Endothelial cell of umbilical vein (primary cell): ENCODE results near the gene TMEM120B. TPM values are rescaled to one million over a fixed set of nuclear protein-coding genes. Genes with fewer than 3 reads are reported as not detected.

Source experiments
- BruUV-seq: library from RNA; stranded (reverse); fragments of 400-500 nt; replicated peaks from 2 replicates; lab custom pipeline; 2021; lab: Mats Ljungman, UMichigan
- CTCF ChIA-PET: fragments of 300-600, 350-600 bp; sonication (Branson Sonifier 250); formaldehyde crosslinking; loops from one replicate; lab custom pipeline; 2021; ENCODE audit warnings: antibody characterized with exemption, inconsistent platforms; lab: Charles Lee
- POLR2A ChIA-PET: fragments of 300-600, 350-600 bp; sonication (Branson Sonifier 250); formaldehyde crosslinking; loops from one replicate; lab custom pipeline; 2021; ENCODE audit warnings: antibody characterized with exemption, inconsistent platforms; lab: Charles Lee
- DNase-seq: peaks from one replicate; pipeline ENCODE4 v3.0.0-alpha.2; 2011; ENCODE audit warnings: low read depth, low spot score
- FAIRE-seq: peaks from 2 replicates; lab custom pipeline; 2011; peaks lifted over from hg19 to GRCh38; lab: Jason Lieb, UNC
- H2AFZ ChIP-seq: 2 replicates; pipeline ENCODE4 v1.6.0; 2012; ENCODE audit warnings: low read depth, low read length, control low read depth, inconsistent platforms
- H3K27ac ChIP-seq: 2 replicates; pipeline ENCODE4 v1.5.1; 2011; ENCODE audit warnings: low read depth, mild to moderate bottlenecking, control low read depth, low read length, moderate library complexity; ENCODE audit not compliant: insufficient read depth
- H3K27me3 ChIP-seq, 2 experiments: 2 replicates each; pipeline versions ENCODE4 v1.6.0 to v1.6.1; 2011; ENCODE audit warnings: low read length in 2 of 2, mixed read lengths in 1 of 2; ENCODE audit not compliant: control insufficient read depth in 2 of 2, insufficient read depth in 2 of 2
- H3K36me3 ChIP-seq, 2 experiments: 2 replicates in 1 of 2; 3 replicates in 1 of 2; pipeline ENCODE4 v1.5.1; 2011; ENCODE audit warnings: low read length in 2 of 2, mild to moderate bottlenecking in 1 of 2, moderate library complexity in 1 of 2; ENCODE audit not compliant: control insufficient read depth in 2 of 2, insufficient read depth in 2 of 2; ENCODE audit errors: extremely low read depth in 1 of 2
- H3K4me1 ChIP-seq: 3 replicates; pipeline ENCODE4 v1.5.1; 2011; ENCODE audit warnings: mild to moderate bottlenecking, low read length; ENCODE audit not compliant: control insufficient read depth, insufficient read depth; ENCODE audit errors: extremely low read depth
- H3K4me2 ChIP-seq: 2 replicates; pipeline ENCODE4 v1.6.1; 2011; ENCODE audit warnings: low read length, control low read depth, mixed read lengths; ENCODE audit not compliant: insufficient read depth
- H3K4me3 ChIP-seq, 3 experiments: fragments of 200-600 bp in 1 of 3; sonication (generic), shearing (Covaris generic) in 1 of 3; replicated peaks in 1 of 3; 2 replicates each; pipeline ENCODE4 v1.5.1; 2011 to 2016; ENCODE audit warnings: control low read depth in 3 of 3, low read length in 3 of 3, mild to moderate bottlenecking in 2 of 3, inconsistent platforms in 1 of 3, low read depth in 1 of 3, moderate library complexity in 1 of 3; ENCODE audit not compliant: insufficient read depth in 1 of 3
- H3K79me2 ChIP-seq: 2 replicates; pipeline ENCODE4 v1.6.0; 2012; ENCODE audit warnings: low read length, inconsistent platforms; ENCODE audit not compliant: control insufficient read depth, insufficient read depth
- H3K9ac ChIP-seq: replicated peaks from 2 replicates; pipeline ENCODE3; 2011; ENCODE audit warnings: low read length, control low read depth; ENCODE audit not compliant: insufficient read depth; ENCODE audit errors: extremely low read depth
- H3K9me1 ChIP-seq: replicated peaks from 3 replicates; pipeline ENCODE4 v1.6.0; 2011; ENCODE audit warnings: mild to moderate bottlenecking, low read length; ENCODE audit not compliant: control insufficient read depth, insufficient read depth; ENCODE audit errors: extremely low read depth
- H3K9me3 ChIP-seq: replicated peaks from 2 replicates; pipeline ENCODE4 v1.5.1; 2012; ENCODE audit warnings: low read length, inconsistent platforms; ENCODE audit not compliant: control insufficient read depth, insufficient read depth
- H4K20me1 ChIP-seq: replicated peaks from 2 replicates; pipeline ENCODE3; 2011; ENCODE audit warnings: mild to moderate bottlenecking, low read length; ENCODE audit not compliant: control insufficient read depth, insufficient read depth; ENCODE audit errors: extremely low read depth
- EZH2 ChIP-seq: IDR thresholded peaks from 2 replicates; pipeline ENCODE4 v1.6.1; 2012; ENCODE audit warnings: borderline replicate concordance, low read depth, mild to moderate bottlenecking, moderate library complexity, low read length, inconsistent platforms; ENCODE audit not compliant: severe bottlenecking
- FOS ChIP-seq: IDR thresholded peaks from 2 replicates; pipeline ENCODE4 v1.6.1; 2011; ENCODE audit warnings: mild to moderate bottlenecking, low read length, moderate library complexity, borderline replicate concordance; ENCODE audit not compliant: insufficient read depth
- GATA2 ChIP-seq: IDR thresholded peaks from 2 replicates; pipeline ENCODE4 v1.7.0; 2011; ENCODE audit warnings: low read depth, mild to moderate bottlenecking, moderate library complexity, mixed read lengths, low read length; ENCODE audit not compliant: insufficient read length, insufficient read depth
- JUN ChIP-seq: IDR thresholded peaks from 2 replicates; pipeline ENCODE4 v1.6.1; 2011; ENCODE audit warnings: borderline replicate concordance, low read depth; ENCODE audit not compliant: insufficient read length, insufficient read depth
- MYC ChIP-seq: IDR thresholded peaks from one replicate; pipeline ENCODE4 v1.6.1; 2011; ENCODE audit warnings: mild to moderate bottlenecking, low read depth, low read length
- POLR2A ChIP-seq: IDR thresholded peaks from 2 replicates; pipeline ENCODE4 v1.6.1; 2012; ENCODE audit warnings: low read depth, mild to moderate bottlenecking, control low read depth, low read length
- POLR2AphosphoS5 ChIP-seq: IDR thresholded peaks from 2 replicates; pipeline ENCODE4 v1.6.1; 2012; ENCODE audit warnings: low read depth, mild to moderate bottlenecking, control low read depth, low read length, moderate library complexity; ENCODE audit not compliant: insufficient read depth
- dilution Hi-C: fragments of 300-500 bp; cut with MboI; formaldehyde crosslinking; loops from one replicate; pipeline ENCODE4 v1.15.0; 2019; ENCODE audit warnings: low sequenced_read_pairs; ENCODE audit not compliant: extremely low pct_ligation_motif_present
- intact Hi-C: fragments of 100-400 bp; cut with micrococcal nuclease; formaldehyde crosslinking; loops from one replicate; pipeline ENCODE4 v1.10.0; 2022
- polyA plus RNA-seq, 4 experiments: library from polyadenylated mRNA; depleted of rRNA in 3 of 4; stranded (reverse) in 3 of 4; unstranded in 1 of 4; fragments of >200 nt; gene quantifications; 2 replicates each; pipeline versions ENCODE4 v1.2.1 to v1.2.3, GENCODE V29; 2011 to 2012; ENCODE audit warnings: missing spikeins in 1 of 4
- total RNA-seq: library from RNA; stranded (reverse); gene quantifications from 2 replicates; pipeline ENCODE4 v1.2.3, GENCODE V29; 2021
- TF ChIP-seq, protein P1 (sequence below): IDR thresholded peaks from 2 replicates; pipeline ENCODE4 v1.6.1; 2011; ENCODE audit not compliant: insufficient read depth, insufficient read length
- TF ChIP-seq, protein P2 (sequence below), 2 donors: IDR thresholded peaks; 1 replicate in 1 of 2; 2 replicates in 1 of 2; pipeline ENCODE4 v1.5.1; 2011; ENCODE audit warnings: low read length in 2 of 2, mild to moderate bottlenecking in 2 of 2, moderate library complexity in 2 of 2, control low read depth in 1 of 2, inconsistent platforms in 1 of 2, low read depth in 1 of 2; ENCODE audit not compliant: insufficient read depth in 1 of 2; ENCODE audit errors: extremely low read depth in 1 of 2

TMEM120B gene
- total and polyA plus RNA-seq, 2 donors (not counting 3 experiments of a cell fraction or from before 2014, with no cell fraction given), result 10.4 to 12.8 TPM

DNA sequence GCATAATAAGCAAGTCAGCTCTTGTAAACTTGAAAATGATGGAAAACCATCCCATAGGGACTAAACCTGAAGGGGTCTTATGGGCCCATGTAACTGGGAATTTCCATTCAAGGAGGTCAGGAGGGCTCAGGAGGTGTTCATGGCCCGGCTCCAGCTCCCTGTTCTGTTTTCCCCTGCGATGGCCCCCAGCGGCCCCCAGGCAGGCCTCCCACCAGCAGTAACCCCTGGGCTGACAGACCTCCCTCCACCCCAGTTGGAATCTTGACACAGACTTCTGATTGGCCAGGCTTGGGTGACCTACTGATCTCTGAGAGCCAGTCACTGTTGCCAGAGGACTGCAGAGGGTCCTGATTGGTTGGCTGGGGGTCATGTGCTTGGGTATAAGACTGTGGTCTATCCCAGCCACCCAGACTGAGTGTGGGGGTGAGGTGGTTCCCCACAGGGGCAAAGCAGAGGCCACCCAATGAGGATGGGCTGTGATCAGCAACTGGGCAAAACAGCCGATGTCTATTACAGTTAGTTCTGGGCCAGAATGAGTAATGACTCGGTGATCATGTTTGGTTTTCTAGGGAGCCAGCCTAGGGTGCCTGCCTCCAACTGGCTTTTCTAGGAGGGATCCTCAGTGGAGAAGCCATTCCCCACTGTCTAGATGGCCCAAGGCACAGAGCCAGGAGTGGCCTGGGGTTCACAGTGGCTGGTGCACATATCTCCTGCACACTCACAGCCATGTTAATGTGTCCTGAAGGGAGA, 53.9 kb downstream of the TMEM120B start:
- no TSS peak for BruUV-seq
- Histone ChIP-seq H3K27me3 (no peaks in the 10 kb centered on the region), H2AFZ (no peak overlapping the region), H3K4me1 (no peaks in the 10 kb centered on the region), H3K27ac (no peak overlapping the region), H3K36me3 (no peaks in the 10 kb centered on the region), H3K9me1 (no peaks in the 10 kb centered on the region), H3K9me3 (no peaks in the 10 kb centered on the region), H3K4me3 (no peak overlapping the region), H3K9ac (no peak overlapping the region), H3K4me2 (no peak overlapping the region), H4K20me1 (no peaks in the 10 kb centered on the region), H3K79me2 (no peaks in the 10 kb centered on the region)
- no peak for TF ChIP-seq POLR2A
- TF ChIP-seq, protein P1, sequence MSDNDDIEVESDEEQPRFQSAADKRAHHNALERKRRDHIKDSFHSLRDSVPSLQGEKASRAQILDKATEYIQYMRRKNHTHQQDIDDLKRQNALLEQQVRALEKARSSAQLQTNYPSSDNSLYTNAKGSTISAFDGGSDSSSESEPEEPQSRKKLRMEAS, result no peak
- no peak for TF ChIP-seq FOS
- ChIA-PET POLR2A (no interaction called here), CTCF (interaction anchor here (1.2 to 4.3 kb wide), 6 partner anchors 9 to 214 kb away, joined by 3 to 22 read pairs (median 6); partner anchors contain the start of genes RHOF and TMEM120B)
- intact Hi-C loops, result no loop called here
- no peak for DNase-seq
- FAIRE-seq, result no peak
- dilution Hi-C loops, result no loop called here

DNA sequence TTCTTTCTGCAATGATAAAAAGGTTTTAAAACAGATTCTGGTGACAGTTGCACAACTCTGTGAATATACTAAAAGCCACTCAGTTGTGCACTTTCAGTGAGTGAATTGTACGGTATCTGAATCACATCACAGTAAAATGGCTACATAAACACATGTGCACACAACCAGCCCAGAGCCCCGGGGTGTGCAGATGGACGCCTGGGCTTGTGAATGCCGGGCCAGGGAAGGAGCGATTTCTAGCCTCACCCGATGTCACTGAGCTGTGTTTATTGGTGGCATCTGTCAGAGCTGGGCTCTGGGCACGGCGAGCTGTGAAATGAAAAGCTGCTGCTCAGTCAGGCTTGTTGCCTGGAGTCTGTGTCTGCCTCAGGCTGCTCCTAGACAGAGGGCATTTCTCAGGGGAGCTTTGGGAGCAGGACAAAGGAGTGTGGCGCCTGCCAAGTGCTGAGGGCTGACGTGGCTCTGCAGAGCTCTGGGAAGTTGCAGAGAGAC, 55.0 kb downstream of the TMEM120B start:
- H3K27me3 ChIP-seq, result no peaks in the 10 kb centered on the region
- H2AFZ ChIP-seq, result no peak overlapping the region
- FAIRE-seq (no peak), DNase-seq (no peak)
- H4K20me1 ChIP-seq, result no peaks in the 10 kb centered on the region
- H3K36me3 ChIP-seq, result no peaks in the 10 kb centered on the region
- no peak overlapping the region for H3K4me2 ChIP-seq
- dilution Hi-C loops, result no loop called here
- H3K79me2 ChIP-seq, result no peaks in the 10 kb centered on the region
- H3K9me3 ChIP-seq, result no peaks in the 10 kb centered on the region
- H3K4me1 ChIP-seq, result no peaks in the 10 kb centered on the region
- H3K9ac ChIP-seq, result no peak overlapping the region
- TF ChIP-seq EZH2, result no peak
- TF ChIP-seq POLR2A, result no peak
- no peak for TF ChIP-seq JUN
- no peak for TF ChIP-seq GATA2
- TF ChIP-seq MYC, result no peak
- TF ChIP-seq FOS, result no peak
- no peak for TF ChIP-seq POLR2AphosphoS5
- TF ChIP-seq, protein P1, result no peak
- TF ChIP-seq, protein P2, sequence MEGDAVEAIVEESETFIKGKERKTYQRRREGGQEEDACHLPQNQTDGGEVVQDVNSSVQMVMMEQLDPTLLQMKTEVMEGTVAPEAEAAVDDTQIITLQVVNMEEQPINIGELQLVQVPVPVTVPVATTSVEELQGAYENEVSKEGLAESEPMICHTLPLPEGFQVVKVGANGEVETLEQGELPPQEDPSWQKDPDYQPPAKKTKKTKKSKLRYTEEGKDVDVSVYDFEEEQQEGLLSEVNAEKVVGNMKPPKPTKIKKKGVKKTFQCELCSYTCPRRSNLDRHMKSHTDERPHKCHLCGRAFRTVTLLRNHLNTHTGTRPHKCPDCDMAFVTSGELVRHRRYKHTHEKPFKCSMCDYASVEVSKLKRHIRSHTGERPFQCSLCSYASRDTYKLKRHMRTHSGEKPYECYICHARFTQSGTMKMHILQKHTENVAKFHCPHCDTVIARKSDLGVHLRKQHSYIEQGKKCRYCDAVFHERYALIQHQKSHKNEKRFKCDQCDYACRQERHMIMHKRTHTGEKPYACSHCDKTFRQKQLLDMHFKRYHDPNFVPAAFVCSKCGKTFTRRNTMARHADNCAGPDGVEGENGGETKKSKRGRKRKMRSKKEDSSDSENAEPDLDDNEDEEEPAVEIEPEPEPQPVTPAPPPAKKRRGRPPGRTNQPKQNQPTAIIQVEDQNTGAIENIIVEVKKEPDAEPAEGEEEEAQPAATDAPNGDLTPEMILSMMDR (IDR thresholded peaks at IDR 0.05; ENCODE audit: extremely low read depth in 1 of 2, insufficient read depth in 1 of 2, low read depth in 1 of 2, low read length in 2 of 2), result no peak
- no peaks in the 10 kb centered on the region for H3K9me1 ChIP-seq
- no peak overlapping the region for H3K4me3 ChIP-seq
- no peak overlapping the region for H3K27ac ChIP-seq
- no TSS peak for BruUV-seq
- CTCF ChIA-PET, result interaction anchor here (0.6 to 1.9 kb wide), 3 partner anchors 9 to 27 kb away, joined by 3 to 8 read pairs (median 5); partner anchors contain the start of gene RHOF
- intact Hi-C loops, result no loop called here
- POLR2A ChIA-PET, result no interaction called here
